GM18867 (cell line): Measurements from ENCODE around the gene PPFIA3.
"Not testable (repeated sequence)": the region's sequence is repeated elsewhere in the genome, so short reads cannot be mapped to it uniquely, and the experiment has no call there.

Experiments
- ATAC-seq: cut with Tn5 transposase; IDR thresholded peaks from one replicate; pipeline ENCODE4 v1.9.1; 2021; ENCODE audit warnings: mild to moderate bottlenecking, moderate library complexity; ENCODE audit not compliant: unreplicated experiment

The PPFIA3 gene

GRCh38 chr19:49173198-49173597 is 53.9 kb downstream of the PPFIA3 start:
- no peak for ATAC-seq

- no peak for ATAC-seq
Measured at GRCh38 chr19:49180659-49181058, 61.3 kb downstream of the PPFIA3 start.

GRCh38 chr19:49182010-49182847 is 62.9 kb downstream of the PPFIA3 start:
- ATAC-seq, result not testable (repeated sequence)

- no peak for ATAC-seq
Measured at GRCh38 chr19:49182848-49183375, 63.6 kb downstream of the PPFIA3 start.

GRCh38 chr19:49186108-49186507 is 66.8 kb downstream of the PPFIA3 start:
- ATAC-seq, result no peak

GRCh38 chr19:49188626-49189200 is 69.4 kb downstream of the PPFIA3 start:
- no peak for ATAC-seq

GRCh38 chr19:49189259-49189658 is 69.9 kb downstream of the PPFIA3 start:
- ATAC-seq, result no peak

GRCh38 chr19:49190781-49191180 is 71.4 kb downstream of the PPFIA3 start:
- no peak for ATAC-seq

GRCh38 chr19:49193822-49194394 is 74.6 kb downstream of the PPFIA3 start:
- no peak for ATAC-seq

GRCh38 chr19:49194408-49194807 is 75.1 kb downstream of the PPFIA3 start:
- no peak for ATAC-seq

GRCh38 chr19:49196527-49197240 is 77.3 kb downstream of the PPFIA3 start:
- no peak for ATAC-seq

- ATAC-seq, result no peak
Measured at GRCh38 chr19:49200238-49200862, 81.0 kb downstream of the PPFIA3 start.
